HepG2 (cell line): Measurements from ENCODE around the gene MAT2A. TPM values are rescaled to one million over a fixed set of nuclear protein-coding genes. Genes with fewer than 3 reads are reported as not detected.
A peak's percentile ranks its signal among the peaks of the same experiment; 100 is the strongest.

Experiments
- BHLHE40 ChIP-seq: IDR thresholded peaks from 2 replicates; pipeline ENCODE4 v1.6.1; 2011; ENCODE audit warnings: low read length, improper control_type of control experiment
- BRF2 ChIP-seq: sonication (generic); formaldehyde crosslinking; IDR thresholded peaks from 2 replicates; pipeline ENCODE4 v1.8.1; 2022; ENCODE audit warnings: mild to moderate bottlenecking, missing genetic modification reagents
- HMG20B ChIP-seq: conservative IDR thresholded peaks from 2 replicates; pipeline ENCODE4 v1.6.1; 2016; ENCODE audit warnings: missing genetic modification reagents, missing compliant biosample characterization
- HOXA3 ChIP-seq: sonication (generic); formaldehyde crosslinking; IDR thresholded peaks from 2 replicates; pipeline ENCODE4 v1.5.0; 2020; ENCODE audit warnings: missing genetic modification reagents
- MLX ChIP-seq: IDR thresholded peaks from 2 replicates; pipeline ENCODE4 v1.6.1; 2016
- TERF1 ChIP-seq: sonication (generic); formaldehyde crosslinking; IDR thresholded peaks from 2 replicates; pipeline ENCODE4 v1.8.0; 2022; ENCODE audit warnings: mild to moderate bottlenecking, missing genetic modification reagents, moderate library complexity
- TOE1 ChIP-seq: sonication (generic); formaldehyde crosslinking; IDR thresholded peaks from 2 replicates; pipeline ENCODE4 v1.4.0; 2020; ENCODE audit warnings: mild to moderate bottlenecking, missing genetic modification reagents
- UBTF ChIP-seq: sonication (generic); formaldehyde crosslinking; IDR thresholded peaks from 2 replicates; pipeline ENCODE4 v1.4.0; 2020; ENCODE audit warnings: mild to moderate bottlenecking, missing genetic modification reagents
- ZMAT3 ChIP-seq: sonication (generic); formaldehyde crosslinking; conservative IDR thresholded peaks from 2 replicates; pipeline ENCODE4 v1.7.0; 2021; ENCODE audit warnings: missing genetic modification reagents
- ZNF362 ChIP-seq: sonication (generic); formaldehyde crosslinking; IDR thresholded peaks from 2 replicates; pipeline ENCODE4 v1.4.0; 2020; ENCODE audit warnings: missing genetic modification reagents, mild to moderate bottlenecking, borderline replicate concordance
- ZNF713 ChIP-seq: sonication (generic); formaldehyde crosslinking; IDR thresholded peaks from 2 replicates; pipeline ENCODE4 v1.4.0; 2020; ENCODE audit warnings: mild to moderate bottlenecking, missing genetic modification reagents
- ZNF782 ChIP-seq: sonication (generic); formaldehyde crosslinking; IDR thresholded peaks from 2 replicates; pipeline ENCODE4 v1.4.0; 2020; ENCODE audit warnings: missing genetic modification reagents, mild to moderate bottlenecking, borderline replicate concordance
- ZUFSP ChIP-seq: sonication (generic); formaldehyde crosslinking; IDR thresholded peaks from 2 replicates; pipeline ENCODE4 v1.9.0; 2021; ENCODE audit warnings: missing genetic modification reagents, mild to moderate bottlenecking, borderline replicate concordance
- polyA plus RNA-seq, 8 experiments: library from polyadenylated mRNA; depleted of rRNA in 3 of 8; stranded (reverse) in 7 of 8; unstranded in 1 of 8; fragments of >200 nt; fragmentation: Illumina TruSeq in 4 of 8; extraction: Trizol in 4 of 8; gene quantifications; 2 replicates each; pipeline versions ENCODE4 v1.2.1 to v1.2.3, GENCODE V29; 2011 to 2016; ENCODE audit warnings: low read depth in 4 of 8, missing spikeins in 1 of 8, mixed read lengths in 1 of 8; ENCODE audit not compliant: insufficient read depth in 1 of 8
- total RNA-seq, 5 experiments: library from RNA; depleted of rRNA; stranded (reverse); fragments of >200 nt; fragmentation: Illumina TruSeq; extraction: Trizol; gene quantifications; 2 replicates each; pipeline ENCODE4 v1.2.3, GENCODE V29; 2016; ENCODE audit warnings: low read depth in 1 of 5

Gene MAT2A
- total and polyA plus RNA-seq, 2 of the 13 experiments (the other 11 are each of a cell fraction or from before 2014, with no cell fraction given) = 155 to 331 TPM

- TF ChIP-seq ZNF362 (peak; percentile 34; the same call in 1 of the 2 replicates), MLX (CRISPR knock-in tag) (peak; percentile 79), ZNF782 (no peak), ZNF713 (0 out of 2 replicates have a peak, but pooled peaks have one; percentile 5), ZMAT3 (CRISPR knock-in tag) (peak; percentile 57; the same call in 1 of the 2 replicates), BRF2 (CRISPR knock-in tag) (no peak), UBTF (CRISPR knock-in tag) (no peak; the same call in 1 of the 2 replicates), BHLHE40 (peak; percentile 79), HOXA3 (peak; percentile 42; the same call in 1 of the 2 replicates), TOE1 (CRISPR knock-in tag) (no peak), ZUFSP (CRISPR knock-in tag) (no peak), HMG20B (CRISPR knock-in tag) (peak; percentile 45; the same call in 1 of the 2 replicates), TERF1 (CRISPR knock-in tag) (no peak)
Observed at GRCh38 chr2:85584857-85585780, 46.2 kb downstream of the MAT2A start (continued).
